GM12865 (cell line): Measurements from ENCODE around the gene HIP1R.

Source experiments
- DNase-seq: peaks from one replicate; pipeline ENCODE4 v3.0.0; 2010; ENCODE audit warnings: low read depth
- H3K4me3 ChIP-seq: 2 replicates; pipeline ENCODE4 v1.5.1; 2011; ENCODE audit warnings: mild to moderate bottlenecking, low read depth, low read length, control low read depth
- TF ChIP-seq, protein P1 (sequence below): IDR thresholded peaks from 2 replicates; pipeline ENCODE4 v1.5.1; 2011; ENCODE audit warnings: low read length, control low read depth, low read depth, inconsistent platforms; ENCODE audit not compliant: insufficient read depth; ENCODE audit errors: missing control alignments

The HIP1R gene

DNA sequence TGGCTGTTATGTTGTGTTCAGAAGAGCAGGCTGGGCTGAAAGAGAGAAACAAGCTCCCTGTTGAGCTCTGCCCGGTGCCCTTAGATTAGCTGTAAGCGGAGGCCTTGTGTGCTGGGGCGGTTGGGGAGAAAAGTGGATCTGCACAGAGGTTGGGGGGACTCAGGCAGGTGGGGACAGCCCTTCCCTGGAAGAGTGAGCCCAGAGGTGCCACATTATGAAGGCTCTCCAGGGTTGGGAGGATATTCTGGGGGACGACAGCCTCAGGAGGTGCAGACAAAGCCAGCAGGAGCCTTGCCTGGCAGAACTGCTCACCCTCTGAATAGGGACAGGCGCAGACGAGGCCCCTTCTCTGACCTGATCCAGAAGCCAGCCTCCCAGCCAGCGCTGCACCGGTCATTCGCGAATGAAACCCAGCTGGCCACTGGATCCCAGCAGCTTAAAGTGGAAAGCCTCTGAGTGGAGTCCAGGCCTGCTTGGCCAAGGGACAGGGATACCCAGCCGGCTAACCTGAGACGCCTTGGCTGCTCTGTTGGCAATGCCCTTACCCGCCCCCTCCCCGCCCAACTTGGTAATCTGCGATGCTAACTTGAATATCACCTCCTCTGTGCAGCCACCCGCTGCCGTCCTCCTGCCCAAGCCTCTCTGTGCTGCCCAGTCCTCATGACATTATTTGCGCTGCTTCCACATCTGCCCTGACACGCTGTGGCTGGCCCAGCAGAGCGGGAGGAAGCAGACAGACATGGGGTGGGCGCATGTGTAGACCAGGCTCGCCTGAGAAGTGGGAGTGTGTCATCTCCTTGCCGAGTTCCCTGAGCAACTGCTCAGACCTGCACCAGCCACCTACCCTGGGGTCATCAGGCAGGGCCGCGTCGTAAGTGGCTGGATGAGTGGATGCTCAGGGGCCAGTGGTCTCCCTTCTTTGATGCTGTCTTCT, 5.6 kb downstream of the HIP1R start:
- TF ChIP-seq, protein P1, sequence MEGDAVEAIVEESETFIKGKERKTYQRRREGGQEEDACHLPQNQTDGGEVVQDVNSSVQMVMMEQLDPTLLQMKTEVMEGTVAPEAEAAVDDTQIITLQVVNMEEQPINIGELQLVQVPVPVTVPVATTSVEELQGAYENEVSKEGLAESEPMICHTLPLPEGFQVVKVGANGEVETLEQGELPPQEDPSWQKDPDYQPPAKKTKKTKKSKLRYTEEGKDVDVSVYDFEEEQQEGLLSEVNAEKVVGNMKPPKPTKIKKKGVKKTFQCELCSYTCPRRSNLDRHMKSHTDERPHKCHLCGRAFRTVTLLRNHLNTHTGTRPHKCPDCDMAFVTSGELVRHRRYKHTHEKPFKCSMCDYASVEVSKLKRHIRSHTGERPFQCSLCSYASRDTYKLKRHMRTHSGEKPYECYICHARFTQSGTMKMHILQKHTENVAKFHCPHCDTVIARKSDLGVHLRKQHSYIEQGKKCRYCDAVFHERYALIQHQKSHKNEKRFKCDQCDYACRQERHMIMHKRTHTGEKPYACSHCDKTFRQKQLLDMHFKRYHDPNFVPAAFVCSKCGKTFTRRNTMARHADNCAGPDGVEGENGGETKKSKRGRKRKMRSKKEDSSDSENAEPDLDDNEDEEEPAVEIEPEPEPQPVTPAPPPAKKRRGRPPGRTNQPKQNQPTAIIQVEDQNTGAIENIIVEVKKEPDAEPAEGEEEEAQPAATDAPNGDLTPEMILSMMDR: no peak
- DNase-seq: no peak
- no peak overlapping the region for H3K4me3 ChIP-seq

DNA sequence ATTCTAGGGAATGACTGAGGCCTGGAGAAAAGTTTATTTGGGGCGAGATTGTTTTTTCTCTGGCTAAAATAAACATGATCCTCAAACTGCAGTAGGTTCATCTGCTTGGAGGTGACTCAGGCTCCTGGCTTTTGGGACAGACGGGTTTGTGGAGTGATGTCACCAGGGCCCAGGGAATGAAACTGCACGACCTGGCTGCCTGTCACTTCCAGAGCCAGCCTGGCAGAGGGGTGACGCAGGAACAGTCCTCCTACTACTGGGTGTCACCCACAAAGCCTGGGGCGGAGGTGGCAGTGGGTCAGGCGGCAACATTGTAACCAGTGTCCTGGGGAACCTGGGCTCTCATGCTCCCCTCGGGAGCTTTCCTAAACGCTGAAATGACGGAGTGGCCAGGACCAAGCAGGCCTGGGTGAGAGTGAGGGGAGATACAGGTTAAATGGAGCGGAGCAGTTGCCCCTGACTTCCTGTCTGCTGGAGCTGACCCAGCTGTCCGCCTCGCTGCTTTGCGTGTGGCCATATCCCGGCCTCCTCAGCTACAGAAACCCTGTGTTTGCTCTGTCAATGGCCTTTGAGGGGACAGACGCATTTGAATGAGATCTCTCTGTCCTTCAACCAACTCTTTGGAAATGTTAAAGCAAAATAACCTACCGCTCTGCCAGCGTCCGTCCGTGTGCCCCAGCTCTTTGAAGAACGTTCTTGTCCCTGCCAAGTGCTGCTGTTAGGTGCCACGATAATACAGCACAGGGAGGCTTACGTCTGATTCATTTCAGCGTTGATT, 6.5 kb downstream of the HIP1R start:
- no peak overlapping the region for H3K4me3 ChIP-seq
- DNase-seq: no peak
- TF ChIP-seq, protein P1: no peak

DNA sequence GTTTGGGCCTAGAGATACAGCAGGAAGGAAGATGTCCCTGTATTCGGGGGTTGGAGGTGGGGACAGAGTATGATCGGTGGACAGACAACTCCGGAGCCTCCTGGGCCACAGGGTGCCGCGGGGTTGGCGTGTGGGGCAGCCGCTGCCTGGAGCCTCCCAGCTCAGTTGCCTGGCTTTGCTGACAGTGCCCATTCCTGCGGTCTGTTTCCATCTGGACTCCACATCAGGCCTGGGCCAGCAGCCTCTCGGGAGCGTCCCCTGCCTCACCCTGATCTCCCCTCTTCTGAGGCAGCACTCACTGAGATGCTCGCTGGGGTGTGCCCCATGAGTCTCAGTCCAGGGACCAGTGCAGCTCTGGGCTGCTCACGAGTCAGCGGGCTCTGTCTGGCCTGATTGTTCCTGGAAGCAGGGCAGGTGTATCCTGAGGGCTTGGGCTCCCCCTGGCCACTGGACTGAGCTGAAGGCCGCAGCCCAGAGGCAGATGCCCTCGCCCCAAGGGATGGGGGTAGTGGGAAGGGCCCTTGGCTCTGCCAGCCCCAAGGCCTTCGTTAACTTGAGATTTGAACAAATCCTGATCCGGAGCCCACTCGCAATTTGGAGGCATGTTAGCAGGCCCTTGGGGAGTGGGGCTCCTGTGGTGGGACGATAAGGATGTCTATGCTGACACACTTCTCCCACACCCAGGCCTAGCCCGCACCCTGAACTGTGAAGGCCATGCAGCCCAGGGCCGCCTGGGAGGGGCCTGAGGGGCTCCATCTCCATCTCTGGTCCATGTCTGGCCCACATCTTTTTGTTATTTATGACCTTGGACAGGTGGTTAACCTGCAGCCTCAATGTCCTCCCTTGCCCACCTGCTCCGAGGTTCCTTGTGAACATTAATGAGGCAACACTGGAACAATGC, 7.5 kb downstream of the HIP1R start:
- TF ChIP-seq, protein P1: no peak
- no peak overlapping the region for H3K4me3 ChIP-seq
- no peak for DNase-seq

DNA sequence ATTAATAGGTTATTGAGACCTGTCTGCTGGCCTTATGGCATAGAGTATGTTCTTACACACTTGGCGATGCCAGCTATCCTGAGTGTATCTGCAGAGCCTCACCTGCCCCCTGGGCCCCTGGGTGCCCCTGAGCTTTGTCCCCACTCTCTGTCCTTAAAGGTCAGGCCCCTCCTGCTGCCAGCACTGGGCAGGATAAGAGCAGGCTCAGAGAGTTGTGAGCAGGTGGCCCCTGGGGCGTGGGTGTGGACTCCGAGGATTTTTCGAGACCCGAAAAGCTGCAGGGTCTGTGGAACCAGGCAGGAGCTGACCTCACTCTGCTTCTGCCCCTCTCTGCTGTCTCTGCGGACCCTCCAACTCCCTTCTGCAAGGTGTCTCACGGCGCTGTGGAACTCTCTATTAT, 8.2 kb downstream of the HIP1R start:
- DNase-seq: no peak
- H3K4me3 ChIP-seq: no peak overlapping the region
- TF ChIP-seq, protein P1: no peak

DNA sequence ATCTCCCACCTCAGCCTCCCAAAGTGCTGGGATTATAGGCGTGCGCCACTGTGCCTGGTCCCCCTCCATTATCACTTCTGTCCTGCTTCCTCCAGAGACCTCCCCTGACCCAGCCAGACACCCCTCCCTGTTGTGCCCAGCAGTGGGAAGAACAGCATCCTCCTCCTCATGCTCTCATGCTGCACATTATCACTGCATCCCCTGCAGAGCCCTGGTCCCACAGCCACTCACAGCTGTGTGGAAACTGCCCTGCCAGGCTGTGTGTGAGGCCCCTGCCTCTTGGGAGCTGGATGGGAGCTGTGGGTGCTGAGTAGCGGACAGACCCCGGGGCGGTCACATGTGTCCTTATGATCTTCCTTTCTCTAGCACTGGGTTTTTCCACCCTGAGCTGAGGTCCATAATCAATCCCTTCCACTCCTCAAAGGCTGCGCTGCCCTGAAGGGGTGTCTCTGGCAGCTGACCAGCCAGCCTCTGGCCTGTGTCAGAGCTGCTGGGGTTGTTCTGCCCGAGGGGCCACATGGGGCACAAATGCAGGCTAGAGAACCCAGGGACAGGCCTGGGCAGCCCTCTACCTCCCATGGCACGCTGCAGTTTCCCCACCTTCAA, 9.2 kb downstream of the HIP1R start:
- DNase-seq: no peak
- TF ChIP-seq, protein P1: no peak
- no peak overlapping the region for H3K4me3 ChIP-seq
